ENCODE data around the gene SLC23A2. TPM values are rescaled to one million over a fixed set of nuclear protein-coding genes. Genes with fewer than 3 reads are reported as not detected.
"Not testable (repeated sequence)": the region's sequence is repeated elsewhere in the genome, so short reads cannot be mapped to it uniquely, and the experiment has no call there.

SLC23A2 gene
- total RNA-seq, 1 experiment from 2014 or later, result 24.0 TPM

DNA sequence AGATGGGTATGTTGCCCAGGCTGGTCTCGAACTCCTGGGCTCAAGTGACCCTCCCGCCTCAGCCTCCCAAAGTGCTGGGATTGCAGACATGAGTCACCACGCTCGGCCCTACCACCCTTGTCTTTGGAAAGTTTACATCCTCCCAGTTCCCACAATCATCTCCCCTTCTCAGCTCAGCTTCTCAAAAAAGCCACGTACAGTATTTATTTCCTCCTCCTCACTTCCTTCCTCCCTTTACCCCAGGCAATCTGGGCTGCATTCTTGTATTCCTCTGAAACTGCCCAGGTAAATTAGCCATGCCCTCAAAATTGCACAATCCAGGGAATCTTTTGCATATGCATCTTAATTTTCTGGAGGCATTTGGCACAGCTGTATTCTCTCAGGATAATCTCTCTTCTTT lies 7.4 kb upstream of the SLC23A2 start:
- BruUV-seq (replicated peaks), result no TSS peak
- DNase-seq (ENCODE audit: unreplicated experiment), result peak; percentile 78
- TF ChIP-seq, protein P1, sequence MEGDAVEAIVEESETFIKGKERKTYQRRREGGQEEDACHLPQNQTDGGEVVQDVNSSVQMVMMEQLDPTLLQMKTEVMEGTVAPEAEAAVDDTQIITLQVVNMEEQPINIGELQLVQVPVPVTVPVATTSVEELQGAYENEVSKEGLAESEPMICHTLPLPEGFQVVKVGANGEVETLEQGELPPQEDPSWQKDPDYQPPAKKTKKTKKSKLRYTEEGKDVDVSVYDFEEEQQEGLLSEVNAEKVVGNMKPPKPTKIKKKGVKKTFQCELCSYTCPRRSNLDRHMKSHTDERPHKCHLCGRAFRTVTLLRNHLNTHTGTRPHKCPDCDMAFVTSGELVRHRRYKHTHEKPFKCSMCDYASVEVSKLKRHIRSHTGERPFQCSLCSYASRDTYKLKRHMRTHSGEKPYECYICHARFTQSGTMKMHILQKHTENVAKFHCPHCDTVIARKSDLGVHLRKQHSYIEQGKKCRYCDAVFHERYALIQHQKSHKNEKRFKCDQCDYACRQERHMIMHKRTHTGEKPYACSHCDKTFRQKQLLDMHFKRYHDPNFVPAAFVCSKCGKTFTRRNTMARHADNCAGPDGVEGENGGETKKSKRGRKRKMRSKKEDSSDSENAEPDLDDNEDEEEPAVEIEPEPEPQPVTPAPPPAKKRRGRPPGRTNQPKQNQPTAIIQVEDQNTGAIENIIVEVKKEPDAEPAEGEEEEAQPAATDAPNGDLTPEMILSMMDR (IDR thresholded peaks at IDR 0.05; ENCODE audit: unreplicated experiment), result no peak
- Mint-ChIP-seq H3K9me3 (ENCODE audit: unreplicated experiment) (no peaks in the 10 kb centered on the region), H3K27ac (ENCODE audit: low read depth, unreplicated experiment) (peak overlapping the region; percentile 21), H3K4me1 (ENCODE audit: insufficient read depth, unreplicated experiment) (peaks cover 10% of the 10 kb centered on the region), H3K27me3 (ENCODE audit: insufficient read depth, unreplicated experiment) (no peaks in the 10 kb centered on the region), H3K36me3 (ENCODE audit: insufficient read depth, unreplicated experiment) (no peaks in the 10 kb centered on the region), H3K4me3 (ENCODE audit: unreplicated experiment) (no peak overlapping the region)
- POLR2A ChIA-PET, result interaction anchor here (0.7 to 1.6 kb wide), 5 partner anchors 9 to 64 kb away, joined by 3 to 9 read pairs (median 4); no protein-coding TSS in a partner anchor
- CTCF ChIA-PET, result interaction anchor here (0.6 to 1.2 kb wide), 4 partner anchors 47 to 238 kb away, joined by 3 to 4 read pairs (median 3); no protein-coding TSS in a partner anchor
- intact Hi-C loops (cut with micrococcal nuclease), result loop anchor here (10.0 kb wide), 1 partner anchor 56 kb away; no protein-coding TSS in a partner anchor

DNA sequence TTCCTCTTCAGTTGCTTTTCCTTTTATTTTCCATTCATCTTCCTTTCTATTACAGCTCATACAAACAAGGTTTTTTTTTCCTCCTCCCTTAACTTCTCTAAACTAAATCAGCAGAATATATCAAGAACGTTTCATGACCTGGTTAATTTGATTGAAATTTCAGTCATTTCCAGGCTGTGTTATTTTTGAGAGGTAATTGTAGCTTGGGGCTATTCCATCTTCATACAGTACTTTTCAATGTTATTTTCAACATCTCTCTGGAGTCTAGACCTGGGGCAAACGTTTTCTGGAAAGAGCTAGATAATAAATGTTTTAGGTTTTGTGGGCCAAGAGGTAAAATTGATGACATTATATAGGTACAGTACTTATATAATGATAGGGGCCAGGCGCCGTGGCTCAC lies 4.0 kb upstream of the SLC23A2 start:
- no TSS peak for BruUV-seq (replicated peaks)
- CTCF ChIA-PET, result interaction anchor here (1.1 kb wide), 1 partner anchor 265 kb away, joined by 4 read pairs; no protein-coding TSS in a partner anchor
- DNase-seq (ENCODE audit: unreplicated experiment), result no peak
- Mint-ChIP-seq H3K4me3 (ENCODE audit: unreplicated experiment) (no peak overlapping the region), H3K27me3 (ENCODE audit: insufficient read depth, unreplicated experiment) (no peaks in the 10 kb centered on the region), H3K36me3 (ENCODE audit: insufficient read depth, unreplicated experiment) (no peaks in the 10 kb centered on the region), H3K4me1 (ENCODE audit: insufficient read depth, unreplicated experiment) (peaks cover 13% of the 10 kb centered on the region), H3K27ac (ENCODE audit: low read depth, unreplicated experiment) (no peak overlapping the region), H3K9me3 (ENCODE audit: unreplicated experiment) (no peaks in the 10 kb centered on the region)
- intact Hi-C loops (cut with micrococcal nuclease), result loop anchor here (10.0 kb wide), 1 partner anchor 59 kb away; no protein-coding TSS in a partner anchor
- TF ChIP-seq, protein P1 (IDR thresholded peaks at IDR 0.05; ENCODE audit: unreplicated experiment), result no peak
- POLR2A ChIA-PET, result interaction anchor here (1.0 to 1.8 kb wide), 2 partner anchors 56 to 68 kb away, joined by 4 to 5 read pairs; no protein-coding TSS in a partner anchor

DNA sequence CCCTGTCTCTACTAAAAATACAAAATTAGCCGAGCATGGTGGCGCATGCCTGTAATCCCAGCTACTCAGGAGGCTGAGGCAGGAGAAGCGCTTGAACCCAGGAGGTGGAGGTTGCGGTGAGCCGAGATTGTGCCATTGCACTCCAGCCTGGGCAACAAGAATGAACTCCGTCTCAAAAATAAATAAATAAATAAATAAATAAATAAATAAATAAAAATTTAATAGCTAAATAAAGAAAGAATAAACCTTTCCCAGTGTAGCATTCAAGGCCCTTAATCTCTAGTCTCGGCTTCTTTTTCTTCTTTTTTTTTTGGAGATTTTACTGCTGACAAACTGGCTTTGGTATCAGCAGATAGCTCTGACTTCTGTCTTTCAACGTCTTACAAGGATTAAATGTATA lies 3.5 kb upstream of the SLC23A2 start:
- POLR2A ChIA-PET, result interaction anchor here (1.0 to 1.8 kb wide), 2 partner anchors 57 to 68 kb away, joined by 4 to 5 read pairs; no protein-coding TSS in a partner anchor
- not testable (repeated sequence) for H3K36me3 Mint-ChIP-seq (ENCODE audit: insufficient read depth, unreplicated experiment)

DNA sequence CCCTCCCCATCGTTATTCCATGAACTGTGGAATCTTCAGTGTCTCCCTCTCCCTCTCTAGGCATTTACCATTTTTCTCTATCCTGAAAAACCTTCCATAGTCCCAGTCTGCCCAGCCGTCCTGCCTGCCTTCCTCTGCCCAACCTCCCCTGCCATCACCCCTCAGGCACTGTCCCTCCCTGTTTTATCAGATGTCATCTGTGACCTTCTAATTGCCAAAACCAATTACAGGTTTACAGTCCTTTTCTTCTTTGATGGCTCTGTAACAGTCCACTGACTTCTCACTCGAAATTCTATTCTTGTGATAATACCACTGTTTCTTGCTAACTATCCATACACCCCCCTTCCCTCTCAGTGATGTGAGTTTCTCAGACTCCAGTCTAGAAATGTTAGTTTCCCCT lies 2.3 kb upstream of the SLC23A2 start:
- H3K4me3 Mint-ChIP-seq (ENCODE audit: unreplicated experiment), result no peak overlapping the region
- H3K27ac Mint-ChIP-seq (ENCODE audit: low read depth, unreplicated experiment), result no peak overlapping the region
- intact Hi-C loops (cut with micrococcal nuclease), result loop anchor here (10.0 kb wide), 1 partner anchor 61 kb away; no protein-coding TSS in a partner anchor
- POLR2A ChIA-PET, result interaction anchor here (0.7 to 1.3 kb wide), 2 partner anchors 9 to 69 kb away, joined by 3 read pairs; no protein-coding TSS in a partner anchor
- H3K9me3 Mint-ChIP-seq (ENCODE audit: unreplicated experiment), result no peaks in the 10 kb centered on the region
- CTCF ChIA-PET, result no interaction called here
- DNase-seq (ENCODE audit: unreplicated experiment), result no peak
- no peaks in the 10 kb centered on the region for H3K27me3 Mint-ChIP-seq (ENCODE audit: insufficient read depth, unreplicated experiment)
- BruUV-seq (replicated peaks), result no TSS peak
- TF ChIP-seq, protein P1 (IDR thresholded peaks at IDR 0.05; ENCODE audit: unreplicated experiment), result no peak
- H3K36me3 Mint-ChIP-seq (ENCODE audit: insufficient read depth, unreplicated experiment), result no peaks in the 10 kb centered on the region
- H3K4me1 Mint-ChIP-seq (ENCODE audit: insufficient read depth, unreplicated experiment), result peaks cover 16% of the 10 kb centered on the region

More for the DNA sequence above, 3.5 kb upstream of the SLC23A2 start:
- H3K9me3 Mint-ChIP-seq (ENCODE audit: unreplicated experiment); H3K27ac Mint-ChIP-seq (ENCODE audit: low read depth, unreplicated experiment); BruUV-seq (replicated peaks); H3K4me3 Mint-ChIP-seq (ENCODE audit: unreplicated experiment); H3K27me3 Mint-ChIP-seq (ENCODE audit: insufficient read depth, unreplicated experiment); DNase-seq (ENCODE audit: unreplicated experiment): not testable (repeated sequence)
- H3K4me1 Mint-ChIP-seq (ENCODE audit: insufficient read depth, unreplicated experiment), result peaks cover 18% of the 10 kb centered on the region
- CTCF ChIA-PET, result interaction anchor here (0.7 to 1.1 kb wide), 2 partner anchors 38 to 265 kb away, joined by 4 read pairs; no protein-coding TSS in a partner anchor
- intact Hi-C loops (cut with micrococcal nuclease), result loop anchor here (10.0 kb wide), 1 partner anchor 60 kb away; no protein-coding TSS in a partner anchor

All from MCF 10A (cell line).